D721Med (cell line): ENCODE measurements around the gene ABCA2.

Source experiments
- DNase-seq: peaks from one replicate; pipeline ENCODE4 v3.0.0; 2011; ENCODE audit warnings: low spot score; ENCODE audit not compliant: insufficient read length
- FAIRE-seq: peaks from 2 replicates; lab custom pipeline; 2011; peaks lifted over from hg19 to GRCh38; lab: Jason Lieb, UNC
- CTCF ChIP-seq: IDR thresholded peaks from 2 replicates; pipeline ENCODE4 v1.5.1; 2012; ENCODE audit warnings: mild to moderate bottlenecking, control low read depth; ENCODE audit not compliant: insufficient read depth; ENCODE audit errors: missing control alignments

ABCA2 gene

DNA sequence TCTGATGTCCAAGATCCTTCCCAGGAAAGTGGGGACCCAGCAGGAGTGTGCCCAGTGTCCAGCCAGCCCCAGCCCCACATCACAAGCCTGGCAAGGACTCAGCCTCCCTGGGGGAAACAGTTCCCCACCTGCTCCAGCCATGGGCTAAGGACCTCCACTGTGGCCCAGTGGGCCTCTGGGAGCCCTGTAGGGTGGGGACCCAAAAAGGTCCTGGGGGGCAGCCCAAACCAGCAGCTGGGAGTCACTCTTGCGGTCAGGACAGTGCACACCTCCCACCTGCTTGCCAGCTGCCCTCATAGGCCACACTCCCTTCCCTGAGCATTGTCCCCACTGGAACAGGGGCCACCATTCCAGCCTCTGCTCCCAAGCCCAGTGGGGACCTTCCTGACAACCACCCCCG is 1.7 kb downstream of the ABCA2 start:
- DNase-seq (no peak), FAIRE-seq (no peak)
- no peak for TF ChIP-seq CTCF

DNA sequence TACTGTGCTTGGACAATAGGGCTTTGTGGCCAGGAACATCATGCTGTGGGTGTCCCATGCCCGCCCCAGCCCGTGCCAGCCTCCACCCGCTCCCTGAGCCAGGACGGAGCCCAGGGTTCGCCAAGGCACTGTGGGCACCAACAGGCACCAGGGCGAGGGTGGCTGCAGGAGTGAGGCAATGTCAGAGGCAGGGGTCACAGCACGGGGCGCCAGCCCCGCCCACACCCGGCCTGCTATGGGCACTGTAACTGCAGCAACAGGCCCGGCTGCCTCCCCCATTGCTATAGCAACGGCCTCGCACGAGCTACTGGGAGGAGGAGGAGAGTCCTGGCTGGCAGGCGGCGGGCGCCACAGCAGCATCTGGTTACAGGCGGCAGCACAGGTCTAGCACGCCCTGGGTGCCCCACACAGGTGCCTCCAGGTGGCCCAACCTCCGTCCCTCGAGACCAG is 2.5 kb downstream of the ABCA2 start:
- FAIRE-seq = no peak
- TF ChIP-seq CTCF = no peak
- DNase-seq = no peak

- no peak for DNase-seq
- no peak for FAIRE-seq
- no peak for TF ChIP-seq CTCF
Observed at GRCh38 chr9:137023583-137023991, 4.5 kb downstream of the ABCA2 start.

DNA sequence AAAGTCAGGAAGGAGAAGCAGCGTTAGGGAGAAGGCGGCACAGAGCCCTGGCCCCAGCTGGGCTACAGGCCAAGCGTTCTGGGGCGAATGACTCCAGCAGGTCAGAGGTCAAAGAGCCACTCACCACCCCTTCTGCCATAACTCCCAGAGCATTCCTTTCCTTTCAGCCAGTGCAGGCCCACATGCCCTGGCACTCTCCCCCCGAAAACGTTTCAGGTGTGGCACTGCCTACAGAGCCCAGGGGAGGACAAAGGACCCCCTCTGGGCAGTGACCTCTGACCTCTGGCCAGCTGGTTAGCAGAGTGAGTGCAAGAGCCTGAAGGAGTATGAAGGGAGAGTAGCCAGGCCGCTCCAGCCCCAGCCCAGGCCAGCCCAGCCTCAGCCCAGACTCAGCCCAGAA is 4.9 kb downstream of the ABCA2 start:
- DNase-seq (no peak), FAIRE-seq (no peak)
- no peak for TF ChIP-seq CTCF

DNA sequence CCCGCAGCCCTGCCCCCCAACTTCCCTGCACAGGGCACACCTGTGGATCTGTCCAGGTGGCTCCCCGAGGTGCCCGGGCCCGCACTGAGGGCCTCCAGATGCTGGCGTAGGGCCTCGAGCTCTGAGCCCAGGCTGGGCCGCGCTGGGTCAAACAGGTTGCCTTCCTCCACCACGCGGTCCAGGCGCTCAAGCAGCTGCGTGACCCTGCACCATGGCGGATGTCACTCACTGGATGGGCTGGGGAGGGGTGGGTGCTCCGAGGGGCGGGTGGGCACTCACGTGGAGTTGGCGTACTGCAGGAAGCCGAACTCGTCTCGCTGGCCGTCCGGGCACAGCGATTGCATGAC is 5.4 kb downstream of the ABCA2 start:
- no peak for FAIRE-seq
- no peak for TF ChIP-seq CTCF
- DNase-seq = no peak

DNA sequence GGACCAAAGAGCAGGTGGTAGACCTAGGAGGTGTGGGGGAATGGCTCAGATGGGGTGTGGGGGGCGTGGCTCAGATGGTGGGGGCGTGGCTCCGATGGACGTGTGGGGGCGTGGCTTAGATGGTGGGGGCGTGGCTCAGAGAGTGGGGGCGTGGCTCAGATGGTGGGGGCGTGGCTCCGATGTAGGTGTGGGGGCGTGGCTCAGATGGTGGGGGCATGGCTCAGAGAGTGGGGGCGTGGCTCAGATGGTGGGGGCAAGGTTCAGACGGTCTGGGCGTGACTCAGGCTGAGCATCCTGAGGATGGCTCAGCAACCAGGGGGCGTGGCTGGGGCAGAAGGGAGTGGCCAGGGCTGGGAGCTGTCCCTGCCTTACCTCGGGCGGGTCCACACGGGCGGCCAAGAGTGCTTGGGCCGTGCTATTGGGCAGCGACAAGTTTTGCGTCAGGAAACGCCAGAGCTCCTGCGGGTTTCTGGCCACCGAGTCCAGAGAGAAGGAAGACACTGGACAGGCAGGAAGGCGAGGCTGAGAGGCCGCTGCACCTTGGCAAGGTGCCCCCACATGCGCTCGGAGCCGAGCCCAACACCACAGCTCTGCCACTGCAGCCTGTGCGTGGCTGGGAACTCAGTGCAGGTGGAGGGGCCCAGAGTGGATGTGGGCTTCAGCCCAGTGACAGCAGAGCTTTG is 5.9 kb downstream of the ABCA2 start:
- DNase-seq = no peak
- TF ChIP-seq CTCF = no peak
- FAIRE-seq = no peak

DNA sequence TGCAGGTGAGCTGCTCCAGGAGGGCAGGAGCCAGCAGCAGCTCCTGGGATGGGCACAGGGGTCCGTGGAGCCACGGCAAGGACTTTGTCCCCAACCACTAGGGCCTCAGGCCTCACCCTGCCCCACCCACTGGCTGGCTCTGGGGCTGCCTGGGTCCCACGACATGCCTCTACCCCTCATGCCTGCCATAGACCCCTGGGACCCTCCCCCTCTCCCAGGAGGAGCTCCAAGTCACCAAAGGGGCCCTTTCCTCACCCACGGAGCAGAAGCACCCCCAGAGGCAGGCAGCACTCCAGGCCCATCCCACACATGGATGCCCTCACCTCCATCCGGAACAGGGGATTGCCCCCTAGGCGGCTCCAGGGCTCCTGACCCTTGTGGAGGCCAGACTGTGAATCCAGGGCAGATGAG is 6.5 kb downstream of the ABCA2 start:
- TF ChIP-seq CTCF = no peak
- DNase-seq = no peak
- FAIRE-seq = no peak
